ENCODE results near the gene CCDC187.

- TF ChIP-seq CTCF (IDR thresholded peaks at IDR 0.05; ENCODE audit: low read depth, low read length, poor library complexity, severe bottlenecking), result no peak
- TF ChIP-seq EZH2phosphoT487 (IDR thresholded peaks at IDR 0.05; ENCODE audit: borderline replicate concordance, low read length), result no peak
Measured at GRCh38 chr9:136287960-136288753, 15.7 kb downstream of the CCDC187 start.
